Bronchial epithelial cell (primary cell): ENCODE results near the gene MMP28. TPM values are rescaled to one million over a fixed set of nuclear protein-coding genes. Genes with fewer than 3 reads are reported as not detected.

Experiments used
- DNase-seq: peaks from one replicate; pipeline ENCODE4 v3.0.0-alpha.2; 2010; ENCODE audit warnings: low read depth
- FAIRE-seq: peaks from 2 replicates; lab custom pipeline; 2011; peaks lifted over from hg19 to GRCh38; lab: Jason Lieb, UNC
- H3K27me3 ChIP-seq: 2 replicates; pipeline ENCODE4 v1.5.1; 2011; ENCODE audit warnings: low read length; ENCODE audit not compliant: control insufficient read depth, insufficient read depth
- H3K36me3 ChIP-seq: 2 replicates; pipeline ENCODE4 v1.5.1; 2011; ENCODE audit warnings: low read length; ENCODE audit not compliant: control insufficient read depth, insufficient read depth
- H3K4me3 ChIP-seq: 2 replicates; pipeline ENCODE4 v1.5.1; 2011; ENCODE audit warnings: mild to moderate bottlenecking, low read depth, low read length, control low read depth
- total RNA-seq: library from RNA; depleted of rRNA; stranded (reverse); fragments of >200 nt; gene quantifications from 2 replicates; pipeline ENCODE4 v1.2.1, GENCODE V29; 2014
- TF ChIP-seq, protein P1 (sequence below): IDR thresholded peaks from 2 replicates; pipeline ENCODE4 v1.5.1; 2011; ENCODE audit warnings: mild to moderate bottlenecking, moderate library complexity, low read length, control low read depth, inconsistent platforms; ENCODE audit not compliant: insufficient read depth, severe bottlenecking

MMP28 gene
- total RNA-seq, 1 donor from 2014 or later: 42.6 TPM

DNA sequence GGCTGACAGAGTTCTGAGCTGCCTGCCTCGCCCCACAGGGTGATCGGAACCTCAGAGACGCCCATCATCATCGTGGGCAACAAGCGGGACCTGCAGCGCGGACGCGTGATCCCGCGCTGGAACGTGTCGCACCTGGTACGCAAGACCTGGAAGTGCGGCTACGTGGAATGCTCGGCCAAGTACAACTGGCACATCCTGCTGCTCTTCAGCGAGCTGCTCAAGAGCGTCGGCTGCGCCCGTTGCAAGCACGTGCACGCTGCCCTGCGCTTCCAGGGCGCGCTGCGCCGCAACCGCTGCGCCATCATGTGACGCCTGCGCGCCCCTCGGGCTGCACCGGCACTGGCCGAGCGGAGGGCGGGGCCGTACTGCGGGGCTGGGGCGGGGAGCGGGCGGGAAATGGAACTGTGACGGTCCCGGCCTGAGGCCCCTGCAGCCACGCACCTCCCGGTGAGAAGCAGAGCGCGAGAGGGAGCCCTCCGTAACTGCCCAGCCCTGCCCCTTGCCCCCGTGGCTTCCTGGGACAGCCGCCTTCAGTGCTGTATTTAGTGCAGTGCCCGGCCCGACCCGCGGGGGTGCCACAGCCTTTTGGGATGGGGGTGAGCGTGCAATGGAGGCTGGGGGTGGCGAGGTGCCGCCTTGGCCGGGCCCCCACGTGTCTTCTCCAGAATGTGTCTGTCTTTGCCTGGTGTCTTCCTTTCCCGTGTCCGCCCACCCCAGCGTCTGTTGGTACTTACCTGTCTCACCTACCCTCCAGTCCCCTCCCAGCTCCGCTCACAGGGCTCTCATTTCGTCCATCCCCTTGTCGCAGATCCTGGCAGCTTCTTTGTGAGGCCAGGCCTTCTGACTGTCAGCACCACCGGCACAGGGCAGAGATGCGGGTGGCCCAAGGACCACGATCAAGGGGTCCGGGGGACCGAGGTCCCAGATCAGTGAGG, 54.2 kb downstream of the MMP28 start:
- FAIRE-seq: no peak
- Histone ChIP-seq H3K4me3 (no peak overlapping the region), H3K36me3 (no peaks in the 10 kb centered on the region), H3K27me3 (peaks cover 24% of the 10 kb centered on the region)
- TF ChIP-seq, protein P1, sequence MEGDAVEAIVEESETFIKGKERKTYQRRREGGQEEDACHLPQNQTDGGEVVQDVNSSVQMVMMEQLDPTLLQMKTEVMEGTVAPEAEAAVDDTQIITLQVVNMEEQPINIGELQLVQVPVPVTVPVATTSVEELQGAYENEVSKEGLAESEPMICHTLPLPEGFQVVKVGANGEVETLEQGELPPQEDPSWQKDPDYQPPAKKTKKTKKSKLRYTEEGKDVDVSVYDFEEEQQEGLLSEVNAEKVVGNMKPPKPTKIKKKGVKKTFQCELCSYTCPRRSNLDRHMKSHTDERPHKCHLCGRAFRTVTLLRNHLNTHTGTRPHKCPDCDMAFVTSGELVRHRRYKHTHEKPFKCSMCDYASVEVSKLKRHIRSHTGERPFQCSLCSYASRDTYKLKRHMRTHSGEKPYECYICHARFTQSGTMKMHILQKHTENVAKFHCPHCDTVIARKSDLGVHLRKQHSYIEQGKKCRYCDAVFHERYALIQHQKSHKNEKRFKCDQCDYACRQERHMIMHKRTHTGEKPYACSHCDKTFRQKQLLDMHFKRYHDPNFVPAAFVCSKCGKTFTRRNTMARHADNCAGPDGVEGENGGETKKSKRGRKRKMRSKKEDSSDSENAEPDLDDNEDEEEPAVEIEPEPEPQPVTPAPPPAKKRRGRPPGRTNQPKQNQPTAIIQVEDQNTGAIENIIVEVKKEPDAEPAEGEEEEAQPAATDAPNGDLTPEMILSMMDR: no peak
- DNase-seq: no peak

DNA sequence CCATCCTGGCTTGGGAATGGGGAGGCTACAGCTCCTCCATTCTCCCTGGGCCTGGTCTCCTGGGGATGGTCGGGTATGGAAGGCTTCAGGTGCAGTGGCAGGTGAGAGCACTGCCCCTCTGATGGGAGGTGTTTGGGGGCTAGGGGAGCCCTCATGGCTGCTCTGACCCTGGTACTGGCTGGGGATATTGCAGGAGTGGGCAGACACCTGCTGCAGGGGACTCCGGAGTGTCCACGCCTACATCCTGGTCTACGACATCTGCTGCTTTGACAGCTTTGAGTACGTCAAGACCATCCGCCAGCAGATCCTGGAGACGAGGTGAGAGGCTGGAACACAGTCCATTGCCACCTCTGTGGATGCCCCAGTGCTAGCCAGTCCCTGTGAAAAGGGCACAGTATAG, 55.2 kb downstream of the MMP28 start:
- no peaks in the 10 kb centered on the region for H3K36me3 ChIP-seq
- DNase-seq (no peak), FAIRE-seq (no peak)
- TF ChIP-seq, protein P1: no peak
- no peak overlapping the region for H3K4me3 ChIP-seq
- H3K27me3 ChIP-seq: peaks cover 25% of the 10 kb centered on the region

DNA sequence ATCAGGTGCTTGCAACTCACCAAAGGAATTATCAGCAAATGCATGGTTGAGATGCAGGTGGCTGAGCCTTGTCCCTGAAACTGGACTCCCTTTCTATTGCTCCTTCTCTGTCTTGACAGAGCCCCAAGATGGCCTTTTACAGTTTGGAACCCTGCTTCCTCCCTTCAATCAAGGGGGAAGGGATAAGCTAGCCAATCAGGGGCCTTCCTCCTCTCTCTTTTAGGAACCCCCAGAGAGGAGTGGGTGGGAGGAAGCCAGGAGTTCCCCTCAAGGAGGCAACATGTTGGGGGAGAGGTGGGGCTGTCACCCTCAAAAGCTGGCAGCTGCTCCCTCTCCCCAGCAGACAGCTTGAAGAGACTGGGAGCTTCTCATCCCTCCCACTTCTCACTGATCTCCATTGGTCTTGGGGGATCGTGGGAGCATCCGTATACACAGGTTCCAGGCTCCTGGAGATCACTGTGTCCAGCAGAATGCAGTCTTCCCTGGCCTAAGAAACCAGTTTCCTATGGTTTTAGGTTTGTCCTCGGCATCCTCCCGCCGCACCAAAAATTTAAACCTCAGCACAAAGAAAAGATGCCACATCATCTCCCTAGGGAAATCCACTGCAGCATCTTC, 56.8 kb downstream of the MMP28 start:
- TF ChIP-seq, protein P1: no peak
- no peak for DNase-seq
- no peak for FAIRE-seq
- Histone ChIP-seq H3K4me3 (no peak overlapping the region), H3K36me3 (no peaks in the 10 kb centered on the region), H3K27me3 (peaks cover 25% of the 10 kb centered on the region)

DNA sequence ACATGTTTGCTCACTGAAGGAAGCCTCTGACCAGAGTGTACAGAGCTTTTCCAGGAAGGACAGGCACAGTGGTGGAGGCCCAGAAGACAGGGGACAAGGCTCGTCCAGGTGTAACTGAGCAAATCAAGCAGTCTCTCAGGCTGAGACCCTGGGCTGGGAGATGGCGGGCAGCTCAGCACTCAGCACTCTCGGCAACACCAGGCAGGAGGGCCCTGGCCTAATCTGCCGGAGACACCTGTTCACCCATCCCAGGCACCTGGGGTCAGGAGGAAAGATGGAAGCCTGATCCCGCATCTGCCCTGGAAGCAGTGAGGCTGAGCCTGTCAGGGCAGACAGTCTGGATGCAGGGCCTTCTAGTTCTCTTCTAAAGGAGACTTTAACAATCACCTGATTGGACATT, 59.2 kb downstream of the MMP28 start:
- Histone ChIP-seq H3K4me3 (no peak overlapping the region), H3K27me3 (peaks cover 19% of the 10 kb centered on the region), H3K36me3 (no peaks in the 10 kb centered on the region)
- TF ChIP-seq, protein P1: no peak
- no peak for FAIRE-seq
- no peak for DNase-seq

DNA sequence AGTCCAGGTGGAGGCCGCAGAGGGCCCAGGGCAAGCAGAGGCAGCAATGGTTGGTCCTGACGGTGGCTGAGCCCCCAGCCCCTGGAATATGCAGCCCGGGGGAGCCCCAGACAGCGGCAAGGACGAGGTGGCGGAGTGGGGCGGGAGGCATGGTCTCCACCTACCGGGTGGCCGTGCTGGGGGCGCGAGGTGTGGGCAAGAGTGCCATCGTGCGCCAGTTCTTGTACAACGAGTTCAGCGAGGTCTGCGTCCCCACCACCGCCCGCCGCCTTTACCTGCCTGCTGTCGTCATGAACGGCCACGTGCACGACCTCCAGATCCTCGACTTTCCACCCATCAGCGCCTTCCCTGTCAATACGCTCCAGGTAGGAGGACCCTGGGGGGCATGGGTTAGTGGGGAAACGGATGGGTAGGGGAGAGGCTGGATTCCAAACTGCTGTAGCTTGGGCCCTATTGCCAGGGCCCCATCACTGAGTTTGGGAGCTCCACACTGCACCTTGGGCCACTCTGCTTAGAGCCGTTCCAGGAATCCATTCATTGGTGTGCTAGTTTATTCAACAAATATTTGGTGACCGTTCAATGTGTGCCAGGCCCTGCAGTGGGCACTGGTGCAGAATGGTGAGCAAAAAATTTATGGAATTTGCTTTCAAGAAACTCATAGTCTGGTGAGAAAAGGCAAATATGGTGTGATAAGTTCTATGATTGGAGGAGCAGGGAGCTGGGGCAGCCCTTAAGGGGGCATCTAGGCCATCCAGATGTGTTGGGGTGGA, 60.2 kb downstream of the MMP28 start:
- Histone ChIP-seq H3K4me3 (no peak overlapping the region), H3K36me3 (no peaks in the 10 kb centered on the region), H3K27me3 (peaks cover 11% of the 10 kb centered on the region)
- FAIRE-seq: no peak
- DNase-seq: no peak
- TF ChIP-seq, protein P1: no peak
